NCI-H2196 treated with DMSO at 0.1 percent for 48 hours (cell line): ENCODE results near the gene CDKN2D.

Experiments used
- DNase-seq: peaks from one replicate; lab custom pipeline; 2025; ENCODE audit not compliant: unreplicated experiment; lab: John Stamatoyannopoulos, UW

Gene CDKN2D

GRCh38 chr19:10521461-10522171 is 47.2 kb downstream of the CDKN2D start:
- no peak for DNase-seq

GRCh38 chr19:10520652-10521318 is 48.0 kb downstream of the CDKN2D start:
- no peak for DNase-seq

- no peak for DNase-seq
Observed at GRCh38 chr19:10519421-10519820, 49.4 kb downstream of the CDKN2D start.

- DNase-seq: no peak
Observed at GRCh38 chr19:10518444-10519361, 50.1 kb downstream of the CDKN2D start.

GRCh38 chr19:10517760-10518443 is 50.9 kb downstream of the CDKN2D start:
- DNase-seq: peak; percentile 48

GRCh38 chr19:10517361-10517759 is 51.4 kb downstream of the CDKN2D start, which contains the start of gene S1PR5:
TSS of gene S1PR5 (minus strand) at chr19:10517447. CDS start at chr19:10515011, 2,436 bp downstream.
- peak; percentile 73 for DNase-seq

GRCh38 chr19:10516671-10517286 is 52.0 kb downstream of the CDKN2D start:
- DNase-seq: no peak
